ENCODE measurements around the gene IFT27. TPM values are rescaled to one million over a fixed set of nuclear protein-coding genes. Genes with fewer than 3 reads are reported as not detected.

Gene IFT27
- total and polyA plus RNA-seq, 4 donors, result 18.9 to 51.1 (median 26.4) TPM

- WGBS, 2 donors, result 2 to 3% methylated on average over 64 to 75 of the region's 75 CpGs
- peaks cover 7 to 88% (median 48%) of the 10 kb centered on the region in 3 donors for H3K27me3 ChIP-seq (ENCODE audit: control insufficient read depth in 3 of 3, insufficient read depth in 3 of 3, low read length in 2 of 3)
- no peak within 1 kb of the TSS for H3K4me3 ChIP-seq
- H3K4me1 ChIP-seq (ENCODE audit: control insufficient read depth in 5 of 5, insufficient read depth in 5 of 5, low read length in 5 of 5), result peaks cover 0 to 13% (median 0%) of the 10 kb centered on the region in 5 donors
- ATAC-seq (ENCODE audit: insufficient read depth, low FRiP score), result peak; percentile 55
- TF ChIP-seq CTCF (IDR thresholded peaks at IDR 0.05; ENCODE audit: control extremely low read depth, extremely low read depth), result no peak
- H3K27ac ChIP-seq (ENCODE audit: low read depth in 1 of 2, low read length in 1 of 2), result no peak within 1 kb of the TSS
- no peaks in the 10 kb centered on the region for H3K36me3 ChIP-seq (ENCODE audit: control insufficient read depth in 4 of 4, insufficient read depth in 4 of 4, low read length in 4 of 4)
- H3K9ac ChIP-seq (ENCODE audit: insufficient read depth in 1 of 2, low read length in 2 of 2), result no peak within 1 kb of the TSS
- H3K9me3 ChIP-seq (ENCODE audit: control insufficient read depth in 4 of 4, insufficient read depth in 3 of 4, low read length in 3 of 4), result peaks cover 0 to 2% (median 0%) of the 10 kb centered on the region in 4 donors
- peak; percentile 78 to 92 (median 88) for DNase-seq
Observed at GRCh38 chr22:36816636-36817524, 41.0 kb upstream of the IFT27 start, which contains the start of gene PVALB. Gene PVALB (minus strand): TSS chr22:36817035. CDS start chr22:36817005, 30 bp downstream.

- Histone ChIP-seq H3K27ac (ENCODE audit: low read depth in 1 of 2, low read length in 1 of 2) (no peak overlapping the region), H3K36me3 (ENCODE audit: control insufficient read depth in 4 of 4, insufficient read depth in 4 of 4, low read length in 4 of 4) (no peaks in the 10 kb centered on the region), H3K4me1 (ENCODE audit: control insufficient read depth in 5 of 5, insufficient read depth in 5 of 5, low read length in 5 of 5) (peaks cover 0 to 13% (median 0%) of the 10 kb centered on the region in 5 donors), H3K9ac (ENCODE audit: insufficient read depth in 1 of 2, low read length in 2 of 2) (no peak overlapping the region), H3K27me3 (ENCODE audit: control insufficient read depth in 3 of 3, insufficient read depth in 3 of 3, low read length in 2 of 3) (peaks cover 6 to 86% (median 48%) of the 10 kb centered on the region in 3 donors), H3K9me3 (ENCODE audit: control insufficient read depth in 4 of 4, insufficient read depth in 3 of 4, low read length in 3 of 4) (peaks cover 0 to 2% (median 0%) of the 10 kb centered on the region in 4 donors), H3K4me3 (no peak overlapping the region)
- TF ChIP-seq CTCF (IDR thresholded peaks at IDR 0.05; ENCODE audit: control extremely low read depth, extremely low read depth), result no peak
- ATAC-seq (ENCODE audit: insufficient read depth, low FRiP score), result no peak
- WGBS, 2 donors, result 3 to 4% methylated on average over 12 of the region's 12 CpGs
- no peak for DNase-seq
Observed at GRCh38 chr22:36816339-36816635, 40.4 kb upstream of the IFT27 start.

GRCh38 chr22:36815558-36816338, 39.8 kb upstream of the IFT27 start:
- H3K9ac ChIP-seq (ENCODE audit: insufficient read depth in 1 of 2, low read length in 2 of 2), result no peak overlapping the region
- H3K9me3 ChIP-seq (ENCODE audit: control insufficient read depth in 4 of 4, insufficient read depth in 3 of 4, low read length in 3 of 4), result peaks cover 0 to 2% (median 0%) of the 10 kb centered on the region in 4 donors
- 27 to 36% methylated on average over 8 of the region's 8 CpGs for WGBS, 2 donors
- DNase-seq (no peak), ATAC-seq (ENCODE audit: insufficient read depth, low FRiP score) (no peak)
- no peak for TF ChIP-seq CTCF (IDR thresholded peaks at IDR 0.05; ENCODE audit: control extremely low read depth, extremely low read depth)
- H3K27ac ChIP-seq (ENCODE audit: low read depth in 1 of 2, low read length in 1 of 2), result no peak overlapping the region
- H3K27me3 ChIP-seq (ENCODE audit: control insufficient read depth in 3 of 3, insufficient read depth in 3 of 3, low read length in 2 of 3), result peaks cover 4 to 82% (median 48%) of the 10 kb centered on the region in 3 donors
- no peak overlapping the region for H3K4me3 ChIP-seq
- H3K36me3 ChIP-seq (ENCODE audit: control insufficient read depth in 4 of 4, insufficient read depth in 4 of 4, low read length in 4 of 4), result no peaks in the 10 kb centered on the region
- H3K4me1 ChIP-seq (ENCODE audit: control insufficient read depth in 5 of 5, insufficient read depth in 5 of 5, low read length in 5 of 5), result peaks cover 0 to 13% (median 0%) of the 10 kb centered on the region in 5 donors
